Measurements from ENCODE around the gene PLEKHG4.

PLEKHG4 gene

GRCh38 chr16:67336648-67337047 lies 57.3 kb downstream of the PLEKHG4 start:
- no peak for DNase-seq
